BE2C (cell line): ENCODE measurements around the gene UBALD1.

Experiments
- DNase-seq: peaks from one replicate; pipeline ENCODE4 v3.0.0-alpha.2; 2020
- H3K27me3 ChIP-seq: fragments of 250-450 bp; sonication (Bioruptor Pico); 2 replicates; pipeline ENCODE4 v1.5.1; 2020; ENCODE audit warnings: mild to moderate bottlenecking
- H3K36me3 ChIP-seq: fragments of 250-450 bp; sonication (Bioruptor Pico); 2 replicates; pipeline ENCODE4 v1.5.1; 2020; ENCODE audit warnings: mild to moderate bottlenecking
- H3K4me1 ChIP-seq: fragments of 250-450 bp; sonication (Bioruptor Pico); 2 replicates; pipeline ENCODE4 v1.5.1; 2020
- H3K4me3 ChIP-seq: 2 replicates; pipeline ENCODE4 v1.5.1; 2011; ENCODE audit warnings: low read depth, low read length
- H3K9me3 ChIP-seq: fragments of 250-450 bp; sonication (Bioruptor Pico); 2 replicates; pipeline ENCODE4 v1.5.1; 2020
- CTCF ChIP-seq: IDR thresholded peaks from 2 replicates; pipeline ENCODE4 v1.5.1; 2012; ENCODE audit warnings: mild to moderate bottlenecking, low read depth, low read length

UBALD1 gene

GRCh38 chr16:4599545-4599944 lies 15.1 kb downstream of the UBALD1 start:
- no peak for DNase-seq
- TF ChIP-seq CTCF, result no peak
- Histone ChIP-seq H3K4me1 (no peaks in the 10 kb centered on the region), H3K36me3 (no peaks in the 10 kb centered on the region), H3K4me3 (no peak overlapping the region), H3K9me3 (no peaks in the 10 kb centered on the region), H3K27me3 (no peaks in the 10 kb centered on the region)

- no peak overlapping the region for H3K4me3 ChIP-seq
- H3K4me1 ChIP-seq, result no peaks in the 10 kb centered on the region
- H3K36me3 ChIP-seq, result no peaks in the 10 kb centered on the region
- H3K27me3 ChIP-seq, result no peaks in the 10 kb centered on the region
- DNase-seq, result no peak
- H3K9me3 ChIP-seq, result no peaks in the 10 kb centered on the region
- no peak for TF ChIP-seq CTCF
Observed at GRCh38 chr16:4599037-4599436, 15.7 kb downstream of the UBALD1 start.

GRCh38 chr16:4597174-4597573 lies 17.5 kb downstream of the UBALD1 start:
- TF ChIP-seq CTCF, result no peak
- DNase-seq, result no peak
- H3K9me3 ChIP-seq, result no peaks in the 10 kb centered on the region
- H3K4me1 ChIP-seq, result no peaks in the 10 kb centered on the region
- no peak overlapping the region for H3K4me3 ChIP-seq
- no peaks in the 10 kb centered on the region for H3K36me3 ChIP-seq
- no peaks in the 10 kb centered on the region for H3K27me3 ChIP-seq

GRCh38 chr16:4594433-4595410 lies 20.0 kb downstream of the UBALD1 start:
- H3K27me3 ChIP-seq, result no peaks in the 10 kb centered on the region
- no peaks in the 10 kb centered on the region for H3K4me1 ChIP-seq
- H3K36me3 ChIP-seq, result no peaks in the 10 kb centered on the region
- TF ChIP-seq CTCF, result no peak
- no peaks in the 10 kb centered on the region for H3K9me3 ChIP-seq
- DNase-seq, result no peak
- no peak overlapping the region for H3K4me3 ChIP-seq

- H3K4me3 ChIP-seq, result no peak overlapping the region
- no peaks in the 10 kb centered on the region for H3K9me3 ChIP-seq
- TF ChIP-seq CTCF, result no peak
- H3K27me3 ChIP-seq, result no peaks in the 10 kb centered on the region
- no peaks in the 10 kb centered on the region for H3K36me3 ChIP-seq
- H3K4me1 ChIP-seq, result no peaks in the 10 kb centered on the region
- no peak for DNase-seq
Observed at GRCh38 chr16:4593086-4593485, 21.6 kb downstream of the UBALD1 start.
